Loucy (cell line): ENCODE results near the gene PCNT.

Source experiments
- CTCF ChIP-seq: fragments of 200-600 bp; sonication (generic); conservative IDR thresholded peaks from 2 replicates; pipeline ENCODE4 v1.5.1; 2014; ENCODE audit warnings: mild to moderate bottlenecking, antibody characterized with exemption, low read length
- EZH2phosphoT487 ChIP-seq: fragments of 200-600 bp; IDR thresholded peaks from 2 replicates; pipeline ENCODE4 v1.6.1; 2018; ENCODE audit warnings: antibody characterized with exemption, mild to moderate bottlenecking, moderate library complexity, borderline replicate concordance

DNA sequence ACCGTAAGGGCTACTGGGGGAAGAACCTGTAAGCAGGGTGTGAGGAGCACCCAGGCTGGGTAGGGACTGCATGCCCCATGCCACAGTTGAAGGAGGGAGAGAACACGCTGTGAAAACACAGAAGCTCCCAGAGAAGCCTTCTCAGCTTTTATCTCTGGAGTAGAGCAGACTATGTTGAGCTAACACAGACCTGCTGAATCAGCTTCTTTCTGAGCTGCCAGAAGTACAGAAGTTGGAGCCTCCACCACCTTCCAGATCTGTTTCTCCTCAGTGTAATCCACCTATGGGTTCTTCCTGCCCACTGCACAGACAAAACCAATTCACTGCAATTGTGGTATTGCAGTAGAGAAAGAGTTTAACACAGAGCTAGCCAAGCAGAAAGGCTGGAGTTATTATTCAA, 32.4 kb upstream of the PCNT start:
- no peak for TF ChIP-seq CTCF
- no peak for TF ChIP-seq EZH2phosphoT487
